ENCODE measurements around the gene NFASC.

Gene NFASC

DNA sequence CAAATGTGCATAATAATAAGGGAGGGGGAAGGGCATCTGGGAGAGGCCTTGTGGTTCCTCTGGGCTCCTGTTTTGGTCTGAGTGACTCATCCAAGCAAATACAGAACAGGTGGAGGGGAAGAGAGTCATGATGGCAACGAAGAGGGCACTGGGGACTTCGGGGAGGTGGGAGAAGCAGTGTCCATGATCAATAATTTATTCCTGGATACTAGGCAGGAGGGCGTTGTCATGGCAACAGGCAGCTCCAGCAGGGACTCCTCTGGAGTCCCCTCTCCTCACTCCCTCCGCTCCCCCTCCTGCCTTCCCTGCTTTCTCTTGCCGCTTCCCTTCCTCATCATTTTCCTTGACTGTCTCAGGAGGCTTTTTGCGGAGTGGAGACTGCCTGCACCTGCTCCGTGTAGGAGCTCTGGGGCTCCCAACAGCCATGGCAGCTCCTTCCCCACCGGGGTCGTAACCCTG is 12.3 kb upstream of the NFASC start:
- in situ Hi-C loops (cut with MboI; ENCODE audit: low sequenced_read_pairs): no loop called here

GRCh38 chr1:204859861-204860267 is 10.8 kb upstream of the NFASC start:
- in situ Hi-C loops (cut with MboI; ENCODE audit: low sequenced_read_pairs): no loop called here

GRCh38 chr1:204863024-204863423 is 7.6 kb upstream of the NFASC start:
- in situ Hi-C loops (cut with MboI; ENCODE audit: low sequenced_read_pairs): no loop called here

DNA sequence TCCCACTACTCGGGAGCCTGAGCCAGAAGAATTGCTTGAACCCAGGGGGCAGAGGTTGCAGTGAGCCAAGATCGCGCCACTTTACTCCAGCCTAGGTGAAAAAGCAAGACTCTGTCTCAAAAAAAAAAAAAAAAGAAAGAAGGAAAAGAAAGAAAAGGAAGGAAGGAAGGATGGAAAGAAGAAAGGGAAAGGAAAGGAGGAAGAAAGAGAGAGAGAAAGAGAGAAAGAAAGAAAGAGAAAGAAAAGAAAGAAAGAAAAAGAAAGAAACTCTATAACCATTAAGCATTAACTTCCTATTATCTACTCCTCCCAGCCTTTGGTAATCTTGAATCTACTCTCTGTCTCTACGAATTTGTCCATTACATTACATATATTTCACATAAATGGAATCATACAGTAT is 6.9 kb upstream of the NFASC start:
- in situ Hi-C loops (cut with MboI; ENCODE audit: low sequenced_read_pairs): no loop called here

GRCh38 chr1:204866051-204866596 is 4.5 kb upstream of the NFASC start:
- in situ Hi-C loops (cut with MboI; ENCODE audit: low sequenced_read_pairs): no loop called here

GRCh38 chr1:204867203-204867602 is 3.5 kb upstream of the NFASC start:
- in situ Hi-C loops (cut with MboI; ENCODE audit: low sequenced_read_pairs): no loop called here

DNA sequence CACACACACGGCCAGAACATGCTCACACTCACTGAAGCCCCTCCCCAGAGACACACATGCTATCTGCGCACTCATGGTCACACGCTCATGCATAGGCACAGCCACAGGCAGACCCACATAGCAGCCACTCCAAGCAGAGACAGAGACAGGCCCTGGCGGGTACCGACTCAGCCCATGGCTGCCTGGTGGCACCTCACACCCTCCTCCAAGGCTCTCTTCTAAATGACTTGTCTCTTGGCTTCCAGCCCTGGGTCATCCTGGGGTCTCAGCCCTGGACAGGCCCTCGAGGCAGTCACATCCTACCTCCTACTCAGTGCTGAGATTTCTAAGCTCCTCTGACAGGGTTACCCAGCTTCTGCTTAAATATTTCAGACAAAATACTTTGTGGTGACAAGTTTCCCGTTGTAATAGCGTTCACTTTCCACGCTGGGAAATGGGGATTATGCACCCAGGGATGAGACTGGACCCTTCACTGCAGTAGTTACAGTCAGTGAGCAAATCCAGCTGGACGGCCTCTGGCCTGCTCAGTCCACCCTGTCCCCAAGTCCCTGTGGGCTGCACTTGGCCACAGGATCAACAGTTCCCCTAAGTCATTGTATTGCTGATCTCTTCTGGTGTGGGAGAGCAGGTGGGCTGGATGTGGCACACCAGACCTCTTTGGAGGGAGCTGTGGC is 2.9 kb upstream of the NFASC start:
- in situ Hi-C loops (cut with MboI; ENCODE audit: low sequenced_read_pairs): no loop called here

GRCh38 chr1:204868340-204868700 is 2.3 kb upstream of the NFASC start:
- in situ Hi-C loops (cut with MboI; ENCODE audit: low sequenced_read_pairs): no loop called here

DNA sequence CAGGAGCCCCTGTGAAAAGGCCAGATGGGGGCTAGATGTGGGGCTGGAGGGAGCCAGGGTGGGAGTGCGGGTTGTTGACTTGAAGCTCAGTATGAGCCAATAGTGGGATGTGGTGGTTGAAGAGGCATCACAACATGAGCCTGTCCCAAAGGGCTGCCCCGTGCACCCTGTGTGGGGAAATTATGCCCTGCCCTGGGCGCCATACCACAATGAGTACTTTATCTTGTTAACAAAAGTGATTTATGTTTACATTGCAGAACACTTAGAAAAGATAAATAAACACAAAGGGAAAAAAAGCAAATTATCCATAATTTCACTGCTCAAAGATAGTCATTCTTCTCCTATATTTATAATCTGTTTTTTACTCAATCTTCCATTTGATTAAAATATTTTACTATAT is 1.6 kb upstream of the NFASC start:
- in situ Hi-C loops (cut with MboI; ENCODE audit: low sequenced_read_pairs): no loop called here

DNA sequence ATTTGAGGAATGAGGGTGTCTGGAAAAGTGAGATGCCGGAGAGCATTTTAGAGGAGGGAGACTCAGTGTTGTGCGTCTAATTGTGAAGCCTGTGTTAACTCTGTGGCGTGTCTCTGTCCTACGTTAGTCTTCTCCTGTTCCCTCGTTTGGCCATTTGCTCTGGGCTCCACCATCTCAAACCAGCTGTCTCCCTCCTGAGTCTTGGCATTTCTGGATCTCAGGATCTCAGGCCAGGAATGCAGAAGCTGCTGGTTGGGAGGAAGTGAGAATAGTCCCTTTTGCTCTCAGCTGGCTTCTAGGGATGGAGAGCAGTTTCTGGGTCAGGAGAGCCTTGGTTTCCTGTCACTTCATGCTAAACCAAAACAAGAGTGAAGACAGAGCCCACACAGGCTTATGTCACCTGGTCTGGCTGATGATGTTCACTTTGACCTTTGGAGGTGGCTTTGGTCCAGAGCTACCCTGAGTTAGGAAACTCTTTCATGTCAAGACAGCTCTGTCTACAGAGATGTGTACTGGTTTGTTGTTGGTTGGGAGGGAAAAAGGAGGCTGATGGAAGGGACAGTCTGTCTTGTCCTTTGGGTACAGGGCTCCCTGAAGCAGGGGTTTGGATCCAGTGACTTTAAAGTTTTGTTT is 859 bp downstream of the NFASC start:
- in situ Hi-C loops (cut with MboI; ENCODE audit: low sequenced_read_pairs): no loop called here

GRCh38 chr1:204872262-204872881 is 1.7 kb downstream of the NFASC start:
- in situ Hi-C loops (cut with MboI; ENCODE audit: low sequenced_read_pairs): no loop called here

- in situ Hi-C loops (cut with MboI; ENCODE audit: low sequenced_read_pairs): no loop called here
These were observed 2.5 kb downstream of the NFASC start for GRCh38 chr1:204873176-204873575.

DNA sequence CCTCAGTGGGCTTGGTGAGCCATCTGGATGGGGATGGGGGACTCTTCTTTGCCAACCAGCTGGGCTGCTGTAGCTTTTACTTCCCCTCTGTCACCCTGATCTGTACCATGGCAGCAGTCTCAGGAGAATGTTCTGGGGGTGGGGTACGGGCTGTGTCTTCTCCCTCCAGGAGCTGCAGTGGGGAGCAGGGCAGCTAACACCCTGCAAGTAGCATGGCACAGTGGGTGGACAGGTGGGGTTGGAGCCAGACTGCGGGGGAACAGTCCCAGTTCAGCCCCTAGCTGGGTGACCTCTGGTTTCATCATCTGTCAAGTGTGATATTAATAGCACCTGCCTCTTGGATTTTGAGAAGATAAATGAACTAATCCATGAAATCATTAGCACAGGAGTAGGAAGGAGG is 3.1 kb downstream of the NFASC start:
- in situ Hi-C loops (cut with MboI; ENCODE audit: low sequenced_read_pairs): no loop called here

- in situ Hi-C loops (cut with MboI; ENCODE audit: low sequenced_read_pairs): no loop called here
These were observed 3.6 kb downstream of the NFASC start for GRCh38 chr1:204874274-204874673.

DNA sequence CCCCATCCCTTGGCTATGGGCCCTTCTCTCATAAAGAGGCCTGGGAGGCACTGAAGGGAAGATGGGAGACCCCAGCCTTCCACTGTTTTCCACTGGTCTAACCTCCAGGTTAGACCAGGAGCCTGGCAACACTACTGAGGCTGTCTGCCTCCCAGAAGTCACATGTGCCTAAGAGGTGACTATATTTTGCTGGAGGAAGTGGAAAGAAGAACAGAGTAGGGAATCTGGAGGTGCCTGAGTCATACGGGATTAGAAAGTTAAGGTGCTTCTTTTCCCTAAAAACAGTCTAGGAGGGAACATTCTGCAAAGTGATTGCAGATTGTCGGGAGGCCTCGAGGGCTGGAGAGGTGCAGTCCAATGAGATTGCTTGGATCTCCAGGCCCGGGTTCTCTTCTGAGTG is 4.6 kb downstream of the NFASC start:
- in situ Hi-C loops (cut with MboI; ENCODE audit: low sequenced_read_pairs): no loop called here

- in situ Hi-C loops (cut with MboI; ENCODE audit: low sequenced_read_pairs): no loop called here
These were observed 8.1 kb downstream of the NFASC start for GRCh38 chr1:204878621-204879234.

- in situ Hi-C loops (cut with MboI; ENCODE audit: low sequenced_read_pairs): no loop called here
These were observed 8.7 kb downstream of the NFASC start for GRCh38 chr1:204879351-204879750.

DNA sequence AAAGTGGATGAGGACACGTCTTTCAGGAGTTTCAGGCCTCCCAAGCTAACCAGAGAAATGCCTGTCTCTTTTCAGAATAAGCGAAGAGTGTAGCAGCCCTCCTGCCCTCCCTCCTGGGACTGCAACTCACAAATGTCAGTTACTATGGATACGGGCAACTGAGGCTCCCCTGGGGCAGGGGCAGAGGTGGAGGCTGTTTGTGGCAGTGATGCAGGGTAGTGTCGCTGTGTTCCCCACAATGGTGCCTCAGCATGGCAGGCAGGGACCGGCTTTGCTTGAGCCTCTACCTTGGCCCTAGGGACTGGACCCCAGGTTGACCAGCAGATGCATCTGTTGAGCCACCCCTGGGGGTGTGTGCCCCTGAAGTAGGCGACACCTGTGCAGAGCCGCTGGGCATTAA is 10.2 kb downstream of the NFASC start:
- in situ Hi-C loops (cut with MboI; ENCODE audit: low sequenced_read_pairs): no loop called here

- in situ Hi-C loops (cut with MboI; ENCODE audit: low sequenced_read_pairs): no loop called here
These were observed 11.8 kb downstream of the NFASC start for GRCh38 chr1:204882479-204882878.

GRCh38 chr1:204883405-204883804 is 12.7 kb downstream of the NFASC start:
- in situ Hi-C loops (cut with MboI; ENCODE audit: low sequenced_read_pairs): no loop called here

DNA sequence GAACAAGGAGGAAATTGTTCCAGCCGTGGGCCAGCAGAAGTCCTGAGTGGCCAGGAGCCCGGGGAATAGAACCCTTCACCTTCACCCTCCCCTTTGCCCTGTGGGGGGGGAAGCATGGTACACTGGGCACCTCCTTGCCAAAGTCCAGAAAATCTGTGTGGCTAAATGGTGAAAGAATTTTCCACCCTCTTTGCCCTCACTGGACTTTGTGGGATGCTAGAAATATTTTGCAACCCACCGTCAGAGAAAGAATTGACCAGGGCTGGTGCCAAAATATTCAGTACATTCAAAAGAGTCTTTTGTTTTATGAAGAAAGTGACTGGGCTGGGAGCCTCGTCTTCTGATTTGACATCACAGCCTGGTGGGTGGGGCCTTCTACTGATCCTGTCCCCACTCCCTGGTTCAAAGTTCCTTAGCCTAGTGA is 14.6 kb downstream of the NFASC start:
- in situ Hi-C loops (cut with MboI; ENCODE audit: low sequenced_read_pairs): no loop called here

DNA sequence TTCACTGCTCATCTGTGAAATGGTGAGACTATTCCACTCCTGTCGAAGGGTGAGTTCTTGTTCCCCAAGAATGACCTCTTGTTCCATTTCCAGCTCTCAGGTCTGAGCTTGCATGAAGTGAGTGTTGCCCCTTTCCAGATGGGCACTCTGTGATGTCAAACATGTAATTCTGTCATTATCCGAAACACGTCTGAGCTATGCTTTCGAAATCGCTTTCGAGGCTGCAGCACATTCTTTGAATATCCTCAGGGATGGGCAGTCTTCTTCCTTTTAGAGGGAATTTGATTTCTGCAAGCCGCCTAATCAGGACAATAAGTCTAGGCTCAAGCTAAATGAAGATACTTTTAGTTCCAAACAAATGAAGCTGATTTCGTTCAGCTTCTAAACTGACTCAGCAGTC is 15.1 kb downstream of the NFASC start:
- in situ Hi-C loops (cut with MboI; ENCODE audit: low sequenced_read_pairs): no loop called here

Measured in HL-60/S4 treated with retinoic acid at 250 ng/mL for 4 days and 3 days (cell line).